Measurements from ENCODE around the gene SPACA9. TPM values are rescaled to one million over a fixed set of nuclear protein-coding genes. Genes with fewer than 3 reads are reported as not detected.

Gene SPACA9
- total RNA-seq, 1 donor from 2014 or later = 1.2 TPM

GRCh38 chr9:132909311-132909710, 30.6 kb downstream of the SPACA9 start:
- no peaks in the 10 kb centered on the region for H3K4me1 Mint-ChIP-seq
- no peak for TF ChIP-seq CTCF (IDR thresholded peaks at IDR 0.05)
- no peaks in the 10 kb centered on the region for H3K27me3 Mint-ChIP-seq
- peaks cover 67% of the 10 kb centered on the region for H3K36me3 Mint-ChIP-seq (ENCODE audit: low read depth)
- CTCF ChIA-PET = no interaction called here
- intact Hi-C loops (cut with micrococcal nuclease) = no loop called here
- ATAC-seq (ENCODE audit: low read depth) (no peak), DNase-seq (no peak)
- POLR2A ChIA-PET = no interaction called here
- H3K9me3 Mint-ChIP-seq = no peaks in the 10 kb centered on the region
- H3K4me3 Mint-ChIP-seq = no peak overlapping the region
- no peak overlapping the region for H3K27ac Mint-ChIP-seq

- Mint-ChIP-seq H3K27ac (no peak overlapping the region), H3K27me3 (no peaks in the 10 kb centered on the region), H3K4me1 (no peaks in the 10 kb centered on the region), H3K4me3 (no peak overlapping the region), H3K36me3 (ENCODE audit: low read depth) (peaks cover 65% of the 10 kb centered on the region), H3K9me3 (no peaks in the 10 kb centered on the region)
- intact Hi-C loops (cut with micrococcal nuclease) = no loop called here
- DNase-seq (no peak), ATAC-seq (ENCODE audit: low read depth) (no peak)
- TF ChIP-seq CTCF (IDR thresholded peaks at IDR 0.05) = no peak
- CTCF ChIA-PET = interaction anchor here (1.0 kb wide), 1 partner anchor 11 kb away, joined by 3 read pairs; no protein-coding TSS in a partner anchor
- POLR2A ChIA-PET = no interaction called here
These were observed 31.7 kb downstream of the SPACA9 start for GRCh38 chr9:132910376-132910775.

- DNase-seq (no peak), ATAC-seq (ENCODE audit: low read depth) (no peak)
- POLR2A ChIA-PET = no interaction called here
- CTCF ChIA-PET = no interaction called here
- Mint-ChIP-seq H3K4me1 (no peaks in the 10 kb centered on the region), H3K36me3 (ENCODE audit: low read depth) (peaks cover 71% of the 10 kb centered on the region), H3K27ac (no peak overlapping the region), H3K4me3 (no peak overlapping the region), H3K27me3 (no peaks in the 10 kb centered on the region), H3K9me3 (no peaks in the 10 kb centered on the region)
- intact Hi-C loops (cut with micrococcal nuclease) = no loop called here
- no peak for TF ChIP-seq CTCF (IDR thresholded peaks at IDR 0.05)
These were observed 33.4 kb downstream of the SPACA9 start for GRCh38 chr9:132912131-132912530.

GRCh38 chr9:132914924-132915323, 36.2 kb downstream of the SPACA9 start:
- Mint-ChIP-seq H3K4me1 (no peaks in the 10 kb centered on the region), H3K4me3 (no peak overlapping the region), H3K36me3 (ENCODE audit: low read depth) (peaks cover 79% of the 10 kb centered on the region), H3K27ac (no peak overlapping the region), H3K9me3 (no peaks in the 10 kb centered on the region), H3K27me3 (no peaks in the 10 kb centered on the region)
- DNase-seq (no peak), ATAC-seq (ENCODE audit: low read depth) (no peak)
- POLR2A ChIA-PET = interaction anchor here (0.7 kb wide), 1 partner anchor 13 kb away, joined by 6 read pairs; no protein-coding TSS in a partner anchor
- intact Hi-C loops (cut with micrococcal nuclease) = no loop called here
- CTCF ChIA-PET = interaction anchor here (0.9 kb wide), 1 partner anchor 13 kb away, joined by 6 read pairs; no protein-coding TSS in a partner anchor
- no peak for TF ChIP-seq CTCF (IDR thresholded peaks at IDR 0.05)

GRCh38 chr9:132919614-132920268, 41.0 kb downstream of the SPACA9 start:
- intact Hi-C loops (cut with micrococcal nuclease) = no loop called here
- H3K4me1 Mint-ChIP-seq = no peaks in the 10 kb centered on the region
- ChIA-PET POLR2A (no interaction called here), CTCF (interaction anchor here (0.7 kb wide), 1 partner anchor 17 kb away, joined by 3 read pairs; no protein-coding TSS in a partner anchor)
- peaks cover 89% of the 10 kb centered on the region for H3K36me3 Mint-ChIP-seq (ENCODE audit: low read depth)
- ATAC-seq (ENCODE audit: low read depth) (no peak), DNase-seq (no peak)
- TF ChIP-seq CTCF (IDR thresholded peaks at IDR 0.05) = no peak
- no peak overlapping the region for H3K27ac Mint-ChIP-seq
- no peaks in the 10 kb centered on the region for H3K27me3 Mint-ChIP-seq
- H3K9me3 Mint-ChIP-seq = no peaks in the 10 kb centered on the region
- no peak overlapping the region for H3K4me3 Mint-ChIP-seq

Data from activated B cell treated with CpG ODN at 0.5 μM for 24 hours (primary cell).